ENCODE data around the gene SLU7. TPM values are rescaled to one million over a fixed set of nuclear protein-coding genes. Genes with fewer than 3 reads are reported as not detected.

SLU7 gene
- total and polyA plus RNA-seq, 7 experiments from 2014 or later: 53.0 to 85.3 (median 77.0) TPM

- DNase-seq (no peak), ATAC-seq (no peak)
- Mint-ChIP-seq H3K4me3 (no peak overlapping the region), H3K27ac (no peak overlapping the region), H3K27me3 (peaks cover 0 to 7% (median 4%) of the 10 kb centered on the region in 5 donors), H3K9me3 (peaks cover 0 to 9% (median 0%) of the 10 kb centered on the region in 11 donors), H3K4me1 (peaks cover 0 to 30% (median 4%) of the 10 kb centered on the region in 7 donors), H3K36me3 (peaks cover 0 to 14% (median 0%) of the 10 kb centered on the region in 5 donors)
- Histone ChIP-seq H3K27me3 (ENCODE audit: control insufficient read depth in 2 of 2, insufficient read depth in 2 of 2, low read length in 2 of 2) (no peaks in the 10 kb centered on the region), H3K27ac (ENCODE audit: low read depth, low read length) (no peak overlapping the region), H3K4me1 (ENCODE audit: control insufficient read depth in 2 of 2, insufficient read depth in 2 of 2, low read length in 2 of 2) (no peaks in the 10 kb centered on the region), H3K36me3 (ENCODE audit: control insufficient read depth in 2 of 3, insufficient read depth in 3 of 3, low read length in 3 of 3) (no peaks in the 10 kb centered on the region), H3K9me3 (ENCODE audit: control insufficient read depth in 2 of 3, low read length in 3 of 3) (no peaks in the 10 kb centered on the region), H3K4me3 (ENCODE audit: low read length) (no peak overlapping the region)
- intact Hi-C loops (cut with micrococcal nuclease): no loop called here
- POLR2A ChIA-PET: no interaction called here
- CTCF ChIA-PET: no interaction called here
Measured at GRCh38 chr5:160452036-160452435, 33.2 kb upstream of the SLU7 start.

GRCh38 chr5:160451281-160451680 lies 32.4 kb upstream of the SLU7 start:
- POLR2A ChIA-PET: no interaction called here
- Histone ChIP-seq H3K27ac (ENCODE audit: low read depth, low read length) (no peak overlapping the region), H3K27me3 (ENCODE audit: control insufficient read depth in 2 of 2, insufficient read depth in 2 of 2, low read length in 2 of 2) (no peaks in the 10 kb centered on the region), H3K4me3 (ENCODE audit: low read length) (no peak overlapping the region), H3K9me3 (ENCODE audit: control insufficient read depth in 2 of 3, low read length in 3 of 3) (no peaks in the 10 kb centered on the region), H3K36me3 (ENCODE audit: control insufficient read depth in 2 of 3, insufficient read depth in 3 of 3, low read length in 3 of 3) (no peaks in the 10 kb centered on the region), H3K4me1 (ENCODE audit: control insufficient read depth in 2 of 2, insufficient read depth in 2 of 2, low read length in 2 of 2) (no peaks in the 10 kb centered on the region)
- no peak for ATAC-seq
- Mint-ChIP-seq H3K4me3 (no peak overlapping the region), H3K4me1 (peaks cover 0 to 30% (median 4%) of the 10 kb centered on the region in 7 donors), H3K9me3 (peaks cover 0 to 9% (median 0%) of the 10 kb centered on the region in 11 donors), H3K27ac (peak overlapping the region in 1 of 9 donors; percentile 62), H3K36me3 (peaks cover 0 to 14% (median 0%) of the 10 kb centered on the region in 5 donors), H3K27me3 (peaks cover 0 to 7% (median 4%) of the 10 kb centered on the region in 5 donors)
- intact Hi-C loops (cut with micrococcal nuclease): no loop called here
- CTCF ChIA-PET: no interaction called here
- no peak for DNase-seq

GRCh38 chr5:160450164-160450932 lies 31.5 kb upstream of the SLU7 start:
- H3K9me3 Mint-ChIP-seq: peaks cover 0 to 9% (median 0%) of the 10 kb centered on the region in 11 donors
- no peak overlapping the region for H3K27ac ChIP-seq (ENCODE audit: low read depth, low read length)
- intact Hi-C loops (cut with micrococcal nuclease): no loop called here
- H3K4me3 ChIP-seq (ENCODE audit: low read length): no peak overlapping the region
- ChIA-PET CTCF (no interaction called here), POLR2A (no interaction called here)
- no peak for DNase-seq
- H3K36me3 ChIP-seq (ENCODE audit: control insufficient read depth in 2 of 3, insufficient read depth in 3 of 3, low read length in 3 of 3): no peaks in the 10 kb centered on the region
- H3K36me3 Mint-ChIP-seq: peaks cover 0 to 15% (median 0%) of the 10 kb centered on the region in 5 donors
- no peak overlapping the region for H3K4me3 Mint-ChIP-seq
- H3K9me3 ChIP-seq (ENCODE audit: control insufficient read depth in 2 of 3, low read length in 3 of 3): no peaks in the 10 kb centered on the region
- H3K27me3 Mint-ChIP-seq: peaks cover 0 to 3% (median 2%) of the 10 kb centered on the region in 5 donors
- ATAC-seq: no peak
- no peaks in the 10 kb centered on the region for H3K4me1 ChIP-seq (ENCODE audit: control insufficient read depth in 2 of 2, insufficient read depth in 2 of 2, low read length in 2 of 2)
- H3K27ac Mint-ChIP-seq: no peak overlapping the region
- H3K27me3 ChIP-seq (ENCODE audit: control insufficient read depth in 2 of 2, insufficient read depth in 2 of 2, low read length in 2 of 2): no peaks in the 10 kb centered on the region
- H3K4me1 Mint-ChIP-seq: peaks cover 0 to 25% (median 1%) of the 10 kb centered on the region in 7 donors

DNA sequence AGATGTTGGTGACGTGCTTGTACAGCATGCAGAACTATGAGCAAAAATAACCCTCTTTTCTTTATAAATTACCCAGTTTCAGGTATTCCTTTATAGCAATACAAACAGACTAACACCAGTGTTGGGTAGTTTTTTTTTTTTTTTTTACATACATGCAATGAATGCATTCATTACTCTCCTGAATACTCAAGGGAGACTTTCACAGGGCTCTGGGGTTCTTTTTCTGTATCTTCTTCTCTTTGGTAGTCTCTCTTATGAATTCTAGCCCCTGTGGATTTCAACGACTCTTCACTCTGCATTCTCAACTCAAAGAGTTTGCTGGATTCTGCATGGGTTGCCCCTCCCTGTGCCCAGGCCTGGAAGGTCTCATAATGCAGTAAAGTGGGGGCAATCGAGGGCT lies 30.6 kb upstream of the SLU7 start:
- Histone ChIP-seq H3K4me3 (ENCODE audit: low read length) (no peak overlapping the region), H3K27ac (ENCODE audit: low read depth, low read length) (no peak overlapping the region), H3K4me1 (ENCODE audit: control insufficient read depth in 2 of 2, insufficient read depth in 2 of 2, low read length in 2 of 2) (no peaks in the 10 kb centered on the region), H3K9me3 (ENCODE audit: control insufficient read depth in 2 of 3, low read length in 3 of 3) (no peaks in the 10 kb centered on the region), H3K27me3 (ENCODE audit: control insufficient read depth in 2 of 2, insufficient read depth in 2 of 2, low read length in 2 of 2) (no peaks in the 10 kb centered on the region), H3K36me3 (ENCODE audit: control insufficient read depth in 2 of 3, insufficient read depth in 3 of 3, low read length in 3 of 3) (no peaks in the 10 kb centered on the region)
- Mint-ChIP-seq H3K4me3 (no peak overlapping the region), H3K27ac (no peak overlapping the region), H3K36me3 (peaks cover 0 to 16% (median 0%) of the 10 kb centered on the region in 5 donors), H3K4me1 (peaks cover 0 to 29% (median 0%) of the 10 kb centered on the region in 7 donors), H3K27me3 (peaks cover 0 to 3% (median 0%) of the 10 kb centered on the region in 5 donors), H3K9me3 (peaks cover 0 to 9% (median 0%) of the 10 kb centered on the region in 11 donors)
- ChIA-PET POLR2A (no interaction called here), CTCF (interaction anchor here (0.7 to 1.4 kb wide), 2 partner anchors 11 kb away, joined by 4 to 13 read pairs; no protein-coding TSS in a partner anchor)
- ATAC-seq (no peak), DNase-seq (no peak)
- intact Hi-C loops (cut with micrococcal nuclease): no loop called here

DNA sequence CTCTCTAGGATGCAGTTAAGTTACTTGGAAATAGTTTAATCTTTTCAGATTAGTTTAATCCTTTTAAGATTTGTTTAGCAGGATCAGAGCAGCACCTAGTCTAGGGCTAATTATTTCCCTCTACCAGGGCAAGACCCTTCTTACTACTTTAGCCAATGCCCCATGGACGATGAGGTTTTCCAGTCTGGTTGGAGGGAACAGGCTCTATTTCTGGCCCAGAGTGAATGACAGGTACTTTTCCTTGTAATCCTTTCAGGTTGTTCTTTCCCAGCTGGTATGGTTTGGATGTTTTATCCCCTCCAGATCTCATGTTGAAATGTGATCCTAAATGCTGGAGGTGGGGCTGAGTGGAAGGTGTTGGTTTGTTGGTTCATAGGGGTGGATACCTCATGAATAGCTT lies 30.0 kb upstream of the SLU7 start:
- CTCF ChIA-PET: interaction anchor here (0.7 to 1.4 kb wide), 2 partner anchors 10 to 12 kb away, joined by 4 to 13 read pairs; no protein-coding TSS in a partner anchor
- intact Hi-C loops (cut with micrococcal nuclease): no loop called here

GRCh38 chr5:160445751-160446150 lies 26.9 kb upstream of the SLU7 start:
- H3K9me3 ChIP-seq (ENCODE audit: control insufficient read depth in 2 of 3, low read length in 3 of 3): no peaks in the 10 kb centered on the region
- ATAC-seq: no peak
- no peaks in the 10 kb centered on the region for H3K27me3 Mint-ChIP-seq
- peaks cover 0 to 50% (median 0%) of the 10 kb centered on the region in 7 donors for H3K4me1 Mint-ChIP-seq
- no peak for DNase-seq
- H3K4me3 ChIP-seq (ENCODE audit: low read length): no peak overlapping the region
- H3K27ac Mint-ChIP-seq: no peak overlapping the region
- H3K27me3 ChIP-seq (ENCODE audit: control insufficient read depth in 2 of 2, insufficient read depth in 2 of 2, low read length in 2 of 2): no peaks in the 10 kb centered on the region
- ChIA-PET CTCF (no interaction called here), POLR2A (no interaction called here)
- no peak overlapping the region for H3K4me3 Mint-ChIP-seq
- peaks cover 0 to 19% (median 0%) of the 10 kb centered on the region in 5 donors for H3K36me3 Mint-ChIP-seq
- no peak overlapping the region for H3K27ac ChIP-seq (ENCODE audit: low read depth, low read length)
- intact Hi-C loops (cut with micrococcal nuclease): no loop called here
- H3K9me3 Mint-ChIP-seq: peaks cover 0 to 9% (median 0%) of the 10 kb centered on the region in 11 donors
- H3K4me1 ChIP-seq (ENCODE audit: control insufficient read depth in 2 of 2, insufficient read depth in 2 of 2, low read length in 2 of 2): peaks cover 0 to 3% of the 10 kb centered on the region in 2 donors
- no peaks in the 10 kb centered on the region for H3K36me3 ChIP-seq (ENCODE audit: control insufficient read depth in 2 of 3, insufficient read depth in 3 of 3, low read length in 3 of 3)

More for the DNA sequence above, 30.0 kb upstream of the SLU7 start:
- no peak for DNase-seq
- Mint-ChIP-seq H3K4me1 (peaks cover 0 to 32% (median 0%) of the 10 kb centered on the region in 7 donors), H3K27ac (no peak overlapping the region), H3K4me3 (no peak overlapping the region), H3K27me3 (peaks cover 0 to 3% (median 0%) of the 10 kb centered on the region in 5 donors), H3K36me3 (peaks cover 0 to 17% (median 0%) of the 10 kb centered on the region in 5 donors), H3K9me3 (peaks cover 0 to 9% (median 0%) of the 10 kb centered on the region in 11 donors)
- Histone ChIP-seq H3K27me3 (ENCODE audit: control insufficient read depth in 2 of 2, insufficient read depth in 2 of 2, low read length in 2 of 2) (no peaks in the 10 kb centered on the region), H3K4me1 (ENCODE audit: control insufficient read depth in 2 of 2, insufficient read depth in 2 of 2, low read length in 2 of 2) (no peaks in the 10 kb centered on the region), H3K9me3 (ENCODE audit: control insufficient read depth in 2 of 3, low read length in 3 of 3) (no peaks in the 10 kb centered on the region), H3K36me3 (ENCODE audit: control insufficient read depth in 2 of 3, insufficient read depth in 3 of 3, low read length in 3 of 3) (no peaks in the 10 kb centered on the region), H3K27ac (ENCODE audit: low read depth, low read length) (no peak overlapping the region), H3K4me3 (ENCODE audit: low read length) (no peak overlapping the region)
- POLR2A ChIA-PET: no interaction called here
- no peak for ATAC-seq

All from naive thymus-derived CD4-positive, alpha-beta T cell (primary cell).